ENCODE results near the gene SPRTN. TPM values are rescaled to one million over a fixed set of nuclear protein-coding genes. Genes with fewer than 3 reads are reported as not detected.

The SPRTN gene
- total RNA-seq, 1 experiment from 2014 or later, result 14.7 TPM

Other genes with a start within 250 kb of the SPRTN start
- gene TRIM67, start 176.2 kb upstream of the SPRTN start, total RNA-seq (2014; rRNA removed; shearing (Covaris generic)), result not detected in 2 replicates
- 74.1 and 79.6 TPM in 2 replicates for gene GNPAT, start 97.1 kb upstream of the SPRTN start, total RNA-seq (2014; rRNA removed; shearing (Covaris generic))
- 4.7 and 7.1 TPM in 2 replicates for gene EXOC8, start 441 bp upstream of the SPRTN start, total RNA-seq (2014; rRNA removed; shearing (Covaris generic))
- gene EGLN1, start 84.0 kb downstream of the SPRTN start, total RNA-seq (2014; rRNA removed; shearing (Covaris generic)), result 15.0 and 26.0 TPM in 2 replicates
- 36.5 and 40.5 TPM in 2 replicates for gene TSNAX, start 190.4 kb downstream of the SPRTN start, total RNA-seq (2014; rRNA removed; shearing (Covaris generic))